HFFc6 (cell line): ENCODE results near the gene THAP7. TPM values are rescaled to one million over a fixed set of nuclear protein-coding genes. Genes with fewer than 3 reads are reported as not detected.
"Not testable (repeated sequence)": the region's sequence is repeated elsewhere in the genome, so short reads cannot be mapped to it uniquely, and the experiment has no call there.

ENCODE experiments used
- DNase-seq: peaks from one replicate; pipeline ENCODE4 v3.0.0-alpha.2; 2018
- H3K27ac Mint-ChIP-seq: 2 replicates; pipeline ENCODE4 v1.8.0; 2020; ENCODE audit warnings: mild to moderate bottlenecking, mixed read lengths
- H3K27me3 Mint-ChIP-seq: 2 replicates; pipeline ENCODE4 v1.8.0; 2021; ENCODE audit warnings: mild to moderate bottlenecking, moderate library complexity, mixed read lengths; ENCODE audit not compliant: insufficient read depth
- H3K36me3 Mint-ChIP-seq: 2 replicates; pipeline ENCODE4 v1.8.0; 2021; ENCODE audit warnings: low read depth, mixed read lengths
- H3K4me1 Mint-ChIP-seq: 2 replicates; pipeline ENCODE4 v1.8.0; 2020; ENCODE audit warnings: low read depth, mixed read lengths
- H3K4me3 Mint-ChIP-seq: 2 replicates; pipeline ENCODE4 v1.8.0; 2020; ENCODE audit warnings: mild to moderate bottlenecking, moderate library complexity, mixed read lengths
- H3K9me3 Mint-ChIP-seq: 2 replicates; pipeline ENCODE4 v1.8.0; 2020; ENCODE audit warnings: mild to moderate bottlenecking, mixed read lengths
- total RNA-seq, 6 experiments: library from RNA; stranded (reverse); fragmentation: NEBNext Ultra II Directional; extraction: Animal tissue kit (Norgen Biotek cat#: 25700); gene quantifications; 2 replicates in 1 of 6; 3 replicates in 5 of 6; pipeline ENCODE4 v1.2.3, GENCODE V29; 2021
- TF ChIP-seq, protein P1 (sequence below): fragments of 200-600 bp; sonication (generic); IDR thresholded peaks from 2 replicates; pipeline ENCODE4 v1.5.0; 2021; ENCODE audit warnings: antibody characterized with exemption, mild to moderate bottlenecking

Gene THAP7
- total RNA-seq, 6 experiments from 2014 or later: 17.8 to 23.1 (median 21.1) TPM

DNA sequence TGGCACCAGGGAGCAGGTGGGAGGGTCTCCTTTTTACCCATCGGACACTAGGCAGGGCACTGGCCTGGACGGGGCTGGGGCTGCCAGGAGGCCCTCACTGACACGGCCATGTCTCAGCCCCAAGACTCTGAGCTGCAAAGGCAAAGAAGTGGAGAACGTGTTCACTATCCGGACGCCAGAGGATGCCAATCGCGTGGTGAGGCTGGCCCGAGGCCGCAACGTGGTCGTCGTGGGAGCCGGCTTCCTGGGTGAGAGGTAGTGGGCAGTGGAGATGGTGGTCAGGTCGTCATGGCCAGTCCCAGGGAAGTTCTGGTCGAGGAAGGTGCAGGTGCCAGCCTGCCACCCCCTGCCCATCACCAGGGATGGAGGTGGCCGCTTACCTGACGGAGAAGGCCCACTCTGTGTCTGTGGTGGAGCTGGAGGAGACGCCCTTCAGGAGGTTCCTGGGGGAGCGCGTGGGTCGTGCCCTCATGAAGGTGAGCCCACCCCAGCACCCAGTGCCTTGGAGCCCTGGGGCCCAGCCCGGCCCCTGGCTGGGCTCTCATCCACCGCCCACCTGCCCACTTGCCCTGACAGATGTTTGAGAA is 25.5 kb downstream of the THAP7 start:
- Mint-ChIP-seq H3K27ac (no peak overlapping the region), H3K36me3 (peaks cover 16% of the 10 kb centered on the region)

DNA sequence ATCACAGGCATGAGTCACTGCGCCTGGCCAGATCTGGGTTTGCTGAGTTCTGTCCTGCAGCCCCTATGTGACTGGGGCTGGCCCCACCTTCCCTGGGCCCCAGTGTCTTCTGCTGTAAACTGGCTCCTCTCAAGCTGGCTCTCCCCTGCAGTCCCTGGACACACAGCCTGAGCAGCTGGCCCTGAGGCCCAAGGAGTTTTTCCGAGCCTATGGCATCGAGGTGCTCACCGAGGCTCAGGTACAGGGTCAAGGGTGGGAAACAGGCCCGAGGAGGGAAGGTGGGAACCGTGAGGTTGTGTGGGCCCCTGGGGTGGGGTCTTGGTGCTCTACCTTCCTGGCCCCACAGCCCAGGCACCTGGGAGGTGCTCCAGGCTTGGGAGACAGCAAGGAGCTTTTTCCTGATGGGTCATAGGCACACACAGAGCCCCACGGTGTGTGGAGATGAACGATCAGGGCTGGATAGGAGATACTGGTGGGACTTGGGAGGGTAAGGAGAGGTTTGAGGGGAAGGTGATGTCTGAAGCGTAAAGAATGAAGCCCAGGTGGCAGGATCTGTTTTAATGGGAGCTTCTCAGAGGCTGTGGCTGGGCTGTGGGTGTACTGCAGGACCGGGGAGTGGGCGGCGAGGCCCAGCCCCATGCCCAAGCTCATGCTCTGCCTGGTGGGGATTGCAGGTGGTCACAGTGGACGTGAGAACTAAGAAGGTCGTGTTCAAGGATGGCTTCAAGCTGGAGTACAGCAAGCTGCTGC is 26.2 kb downstream of the THAP7 start:
- TF ChIP-seq, protein P1, sequence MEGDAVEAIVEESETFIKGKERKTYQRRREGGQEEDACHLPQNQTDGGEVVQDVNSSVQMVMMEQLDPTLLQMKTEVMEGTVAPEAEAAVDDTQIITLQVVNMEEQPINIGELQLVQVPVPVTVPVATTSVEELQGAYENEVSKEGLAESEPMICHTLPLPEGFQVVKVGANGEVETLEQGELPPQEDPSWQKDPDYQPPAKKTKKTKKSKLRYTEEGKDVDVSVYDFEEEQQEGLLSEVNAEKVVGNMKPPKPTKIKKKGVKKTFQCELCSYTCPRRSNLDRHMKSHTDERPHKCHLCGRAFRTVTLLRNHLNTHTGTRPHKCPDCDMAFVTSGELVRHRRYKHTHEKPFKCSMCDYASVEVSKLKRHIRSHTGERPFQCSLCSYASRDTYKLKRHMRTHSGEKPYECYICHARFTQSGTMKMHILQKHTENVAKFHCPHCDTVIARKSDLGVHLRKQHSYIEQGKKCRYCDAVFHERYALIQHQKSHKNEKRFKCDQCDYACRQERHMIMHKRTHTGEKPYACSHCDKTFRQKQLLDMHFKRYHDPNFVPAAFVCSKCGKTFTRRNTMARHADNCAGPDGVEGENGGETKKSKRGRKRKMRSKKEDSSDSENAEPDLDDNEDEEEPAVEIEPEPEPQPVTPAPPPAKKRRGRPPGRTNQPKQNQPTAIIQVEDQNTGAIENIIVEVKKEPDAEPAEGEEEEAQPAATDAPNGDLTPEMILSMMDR: no peak
- no peak overlapping the region for H3K4me3 Mint-ChIP-seq
- H3K36me3 Mint-ChIP-seq: peaks cover 16% of the 10 kb centered on the region
- H3K4me1 Mint-ChIP-seq: peaks cover 6% of the 10 kb centered on the region; the same call in 1 of the 2 replicates
- DNase-seq: no peak
- H3K27ac Mint-ChIP-seq: no peak overlapping the region
- peaks cover 16% of the 10 kb centered on the region for H3K9me3 Mint-ChIP-seq
- H3K27me3 Mint-ChIP-seq: peaks cover 3% of the 10 kb centered on the region

More for the DNA sequence above, 25.5 kb downstream of the THAP7 start:
- peaks cover 16% of the 10 kb centered on the region for H3K9me3 Mint-ChIP-seq
- H3K27me3 Mint-ChIP-seq: peaks cover 3% of the 10 kb centered on the region
- H3K4me3 Mint-ChIP-seq: no peak overlapping the region
- no peak for DNase-seq
- peaks cover 12% of the 10 kb centered on the region for H3K4me1 Mint-ChIP-seq
- TF ChIP-seq, protein P1: no peak

DNA sequence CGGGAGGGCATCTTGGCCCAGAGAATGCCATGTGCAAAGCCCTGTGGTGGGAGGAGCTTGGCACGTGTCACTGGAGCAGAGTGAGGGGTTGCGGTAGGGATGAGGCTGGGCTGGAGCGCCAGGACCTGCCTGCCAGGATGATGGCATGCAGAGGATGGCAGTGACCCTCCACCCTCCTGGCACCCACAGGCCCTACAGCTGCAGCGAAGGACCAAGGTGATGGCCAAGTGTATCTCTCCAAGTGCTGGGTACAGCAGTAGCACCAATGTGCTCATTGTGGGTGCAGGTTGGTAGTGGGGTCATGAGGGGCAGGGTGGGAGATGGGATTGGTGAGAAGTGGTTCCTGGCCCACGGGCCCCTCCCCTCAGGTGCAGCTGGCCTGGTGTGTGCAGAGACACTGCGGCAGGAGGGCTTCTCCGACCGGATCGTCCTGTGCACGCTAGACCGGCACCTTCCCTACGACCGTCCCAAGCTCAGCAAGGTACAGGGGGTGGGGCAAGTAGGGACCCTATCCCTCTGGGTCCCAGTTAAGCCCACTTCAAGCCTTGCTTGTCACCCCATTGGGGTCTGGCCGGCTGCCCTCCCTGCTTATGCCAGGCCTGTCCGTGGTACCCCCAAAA is 27.5 kb downstream of the THAP7 start:
- no peak for DNase-seq
- Mint-ChIP-seq H3K4me3 (no peak overlapping the region), H3K27ac (no peak overlapping the region), H3K4me1 (peaks cover 6% of the 10 kb centered on the region; the same call in 1 of the 2 replicates), H3K9me3 (peaks cover 16% of the 10 kb centered on the region), H3K27me3 (peaks cover 3% of the 10 kb centered on the region), H3K36me3 (peaks cover 14% of the 10 kb centered on the region)
- TF ChIP-seq, protein P1: no peak

GRCh38 chr22:20973634-20974286 is 28.2 kb downstream of the THAP7 start:
- H3K4me1 Mint-ChIP-seq: peaks cover 6% of the 10 kb centered on the region; the same call in 1 of the 2 replicates
- DNase-seq: no peak
- no peak overlapping the region for H3K4me3 Mint-ChIP-seq
- H3K36me3 Mint-ChIP-seq: peaks cover 7% of the 10 kb centered on the region
- H3K27ac Mint-ChIP-seq: no peak overlapping the region
- H3K27me3 Mint-ChIP-seq: peaks cover 3% of the 10 kb centered on the region
- H3K9me3 Mint-ChIP-seq: peaks cover 12% of the 10 kb centered on the region
- TF ChIP-seq, protein P1: no peak

- Mint-ChIP-seq H3K27ac (no peak overlapping the region), H3K27me3 (peaks cover 5% of the 10 kb centered on the region), H3K9me3 (peaks cover 5% of the 10 kb centered on the region), H3K36me3 (peaks cover under 1% of the 10 kb centered on the region; the same call in 1 of the 2 replicates), H3K4me3 (no peak overlapping the region), H3K4me1 (peaks cover 6% of the 10 kb centered on the region; the same call in 1 of the 2 replicates)
- DNase-seq: no peak
- TF ChIP-seq, protein P1: no peak
Measured at GRCh38 chr22:20972933-20973577, 28.9 kb downstream of the THAP7 start.

GRCh38 chr22:20972014-20972694 is 29.8 kb downstream of the THAP7 start:
- not testable (repeated sequence) for H3K27me3 Mint-ChIP-seq, H3K4me1 Mint-ChIP-seq, H3K9me3 Mint-ChIP-seq, H3K36me3 Mint-ChIP-seq, H3K27ac Mint-ChIP-seq, H3K4me3 Mint-ChIP-seq
- DNase-seq: peak; percentile 9
